Measurements from ENCODE around the gene PTGS1. TPM values are rescaled to one million over a fixed set of nuclear protein-coding genes. Genes with fewer than 3 reads are reported as not detected.

Gene PTGS1
- polyA plus RNA-seq, 1 donor (not counting 4 experiments of a cell fraction or from before 2014, with no cell fraction given), result 4.5 TPM

GRCh38 chr9:122381206-122381950, 10.6 kb downstream of the PTGS1 start:
- no peaks in the 10 kb centered on the region for H3K79me2 ChIP-seq (ENCODE audit: control insufficient read depth, insufficient read depth, low read length)
- no peak overlapping the region for H3K9ac ChIP-seq (ENCODE audit: control insufficient read depth, extremely low read depth, insufficient read depth, low read length)
- no peak for TF ChIP-seq CTCF (optimal IDR thresholded peaks at IDR 0.05 in 1 of 3, IDR thresholded peaks at IDR 0.05 in 1 of 3, conservative IDR thresholded peaks at IDR 0.05 in 1 of 3; ENCODE audit: extremely low read depth in 1 of 3, insufficient read depth in 2 of 3, low read length in 3 of 3)
- no peak for TF ChIP-seq EZH2 (IDR thresholded peaks at IDR 0.05; ENCODE audit: low read length)
- H3K27me3 ChIP-seq (ENCODE audit: control insufficient read depth, extremely low read depth, insufficient read depth, low read length), result no peaks in the 10 kb centered on the region
- no peak overlapping the region for H3K4me3 ChIP-seq (ENCODE audit: control insufficient read depth in 2 of 3, extremely low read depth in 1 of 3, insufficient read depth in 2 of 3, low read depth in 1 of 3, low read length in 3 of 3)
- H3K9me3 ChIP-seq (ENCODE audit: control insufficient read depth, low read depth, low read length), result no peaks in the 10 kb centered on the region
- FAIRE-seq (no peak), DNase-seq (ENCODE audit: low read depth, low spot score) (no peak)
- no peaks in the 10 kb centered on the region for H3K36me3 ChIP-seq (ENCODE audit: control insufficient read depth in 2 of 2, extremely low read depth in 1 of 2, insufficient read depth in 2 of 2, low read length in 2 of 2)
- no peaks in the 10 kb centered on the region for H4K20me1 ChIP-seq (ENCODE audit: control insufficient read depth, extremely low read depth, insufficient read depth, low read length)
- no peak overlapping the region for H2AFZ ChIP-seq (ENCODE audit: control insufficient read depth, low read length)
- no peak overlapping the region for H3K4me2 ChIP-seq (ENCODE audit: control insufficient read depth, extremely low read depth, insufficient read depth, low read depth, low read length)
- dilution Hi-C loops (cut with MboI; ENCODE audit: extremely low pct_ligation_motif_present, low sequenced_read_pairs), result no loop called here
- H3K4me1 ChIP-seq (ENCODE audit: control insufficient read depth, extremely low read depth, insufficient read depth, low read length), result peaks cover 17% of the 10 kb centered on the region
- no peak overlapping the region for H3K27ac ChIP-seq (ENCODE audit: control insufficient read depth, insufficient read depth, low read length)
- no peaks in the 10 kb centered on the region for H3K9me1 ChIP-seq (ENCODE audit: control insufficient read depth, extremely low read depth, insufficient read depth, low read length)

DNA sequence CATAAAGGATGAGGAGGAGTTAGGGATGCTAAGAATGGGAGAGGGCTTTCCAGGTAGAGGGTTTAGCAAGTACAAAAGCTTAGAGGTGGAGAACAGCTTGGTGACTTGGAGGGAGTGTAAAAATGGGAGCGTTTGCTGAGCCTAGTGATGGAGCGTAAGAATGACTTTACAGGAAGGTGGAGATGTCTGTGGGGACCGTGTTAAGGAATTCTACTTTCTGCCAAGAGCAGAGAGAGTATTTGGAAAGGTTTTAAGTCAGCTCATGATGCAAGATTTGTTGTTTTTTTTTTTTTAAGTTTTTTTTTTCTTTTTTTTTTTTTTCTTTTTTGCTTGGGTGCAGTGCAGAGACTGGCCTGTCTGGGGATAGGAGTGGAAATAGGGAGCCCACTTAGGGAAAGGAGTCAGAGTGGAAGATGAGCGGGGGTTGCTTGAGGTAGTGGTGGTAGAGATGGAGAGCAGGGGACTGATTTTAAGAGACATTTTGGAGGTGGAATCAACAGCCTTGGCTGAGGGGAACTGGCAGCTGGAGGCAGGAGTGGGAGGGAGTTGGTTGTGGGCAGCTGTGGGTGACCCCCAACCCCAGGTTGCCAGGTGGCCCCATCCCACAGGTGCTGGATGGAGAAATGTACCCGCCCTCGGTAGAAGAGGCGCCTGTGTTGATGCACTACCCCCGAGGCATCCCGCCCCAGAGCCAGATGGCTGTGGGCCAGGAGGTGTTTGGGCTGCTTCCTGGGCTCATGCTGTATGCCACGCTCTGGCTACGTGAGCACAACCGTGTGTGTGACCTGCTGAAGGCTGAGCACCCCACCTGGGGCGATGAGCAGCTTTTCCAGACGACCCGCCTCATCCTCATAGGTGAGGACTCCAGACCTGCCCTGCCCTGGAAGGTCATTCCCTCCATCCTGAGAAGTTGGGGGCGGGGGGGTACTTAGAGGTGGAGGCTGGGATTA, 12.4 kb downstream of the PTGS1 start:
- peak overlapping the region; percentile 35 for H2AFZ ChIP-seq (ENCODE audit: control insufficient read depth, low read length)
- H3K27me3 ChIP-seq (ENCODE audit: control insufficient read depth, extremely low read depth, insufficient read depth, low read length), result no peaks in the 10 kb centered on the region
- FAIRE-seq (peak; percentile 32), DNase-seq (ENCODE audit: low read depth, low spot score) (peak; percentile 46)
- peak overlapping the region; percentile 13 for H3K9ac ChIP-seq (ENCODE audit: control insufficient read depth, extremely low read depth, insufficient read depth, low read length)
- H3K4me3 ChIP-seq (ENCODE audit: control insufficient read depth in 2 of 3, extremely low read depth in 1 of 3, insufficient read depth in 2 of 3, low read depth in 1 of 3, low read length in 3 of 3), result no peak overlapping the region
- TF ChIP-seq CTCF (optimal IDR thresholded peaks at IDR 0.05 in 1 of 3, IDR thresholded peaks at IDR 0.05 in 1 of 3, conservative IDR thresholded peaks at IDR 0.05 in 1 of 3; ENCODE audit: extremely low read depth in 1 of 3, insufficient read depth in 2 of 3, low read length in 3 of 3), result no peak
- no peak for TF ChIP-seq EZH2 (IDR thresholded peaks at IDR 0.05; ENCODE audit: low read length)
- peak overlapping the region; percentile 41 for H3K27ac ChIP-seq (ENCODE audit: control insufficient read depth, insufficient read depth, low read length)
- no peaks in the 10 kb centered on the region for H3K9me3 ChIP-seq (ENCODE audit: control insufficient read depth, low read depth, low read length)
- no peaks in the 10 kb centered on the region for H3K9me1 ChIP-seq (ENCODE audit: control insufficient read depth, extremely low read depth, insufficient read depth, low read length)
- H4K20me1 ChIP-seq (ENCODE audit: control insufficient read depth, extremely low read depth, insufficient read depth, low read length), result no peaks in the 10 kb centered on the region
- peak overlapping the region; percentile 55 for H3K4me2 ChIP-seq (ENCODE audit: control insufficient read depth, extremely low read depth, insufficient read depth, low read depth, low read length)
- dilution Hi-C loops (cut with MboI; ENCODE audit: extremely low pct_ligation_motif_present, low sequenced_read_pairs), result no loop called here
- peaks cover 17% of the 10 kb centered on the region for H3K4me1 ChIP-seq (ENCODE audit: control insufficient read depth, extremely low read depth, insufficient read depth, low read length)
- no peaks in the 10 kb centered on the region for H3K79me2 ChIP-seq (ENCODE audit: control insufficient read depth, insufficient read depth, low read length)
- H3K36me3 ChIP-seq (ENCODE audit: control insufficient read depth in 2 of 2, extremely low read depth in 1 of 2, insufficient read depth in 2 of 2, low read length in 2 of 2), result no peaks in the 10 kb centered on the region
